Raji (cell line): ENCODE measurements around the gene MYH11.

Experiments
- POLR2A ChIP-seq: IDR thresholded peaks from 2 replicates; pipeline ENCODE4 v1.6.1; 2011; ENCODE audit warnings: low read depth, low read length, control low read depth; ENCODE audit not compliant: insufficient read depth

The MYH11 gene

GRCh38 chr16:15682105-15682570, 174.7 kb downstream of the MYH11 start:
- no peak for TF ChIP-seq POLR2A

DNA sequence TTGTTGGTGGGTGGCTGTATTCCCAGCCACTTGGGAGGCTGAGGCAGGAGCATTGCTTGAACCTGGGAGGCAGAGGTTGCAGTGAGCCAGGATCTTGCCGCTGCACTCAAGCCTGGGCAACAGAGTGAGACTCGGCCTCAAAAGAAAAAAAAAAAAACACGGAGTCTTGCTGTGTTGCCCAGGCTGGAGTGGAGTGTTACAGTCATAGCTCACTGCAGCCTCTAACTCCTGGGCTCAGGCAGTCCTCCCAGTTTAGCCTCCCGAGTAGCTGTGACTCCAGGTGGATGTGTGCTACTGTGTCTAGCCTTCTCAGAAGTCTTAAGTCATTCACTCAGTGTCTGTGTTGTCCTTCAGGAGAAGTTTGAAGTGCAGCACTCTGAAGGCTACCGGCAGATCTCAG, 179.4 kb downstream of the MYH11 start:
- no peak for TF ChIP-seq POLR2A

DNA sequence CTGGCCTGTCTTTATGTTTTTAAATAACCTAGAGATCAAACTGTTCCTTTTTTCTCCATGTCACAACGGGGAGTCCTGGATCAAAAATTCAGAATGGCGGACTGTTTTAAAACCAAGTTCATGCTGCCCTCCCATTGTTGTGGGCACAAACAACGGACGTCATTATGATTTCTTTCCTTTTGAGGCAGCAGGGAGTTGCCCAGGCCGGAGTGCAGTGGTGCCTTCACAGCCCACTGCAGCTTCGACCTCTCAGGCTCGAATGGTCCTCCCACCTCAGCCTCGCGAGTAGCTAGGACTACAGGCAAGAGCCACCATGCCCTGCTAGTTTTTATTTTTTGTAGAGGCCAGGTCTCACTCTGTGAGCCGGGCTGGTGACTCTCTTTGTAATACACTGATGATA, 180.3 kb downstream of the MYH11 start:
- no peak for TF ChIP-seq POLR2A

DNA sequence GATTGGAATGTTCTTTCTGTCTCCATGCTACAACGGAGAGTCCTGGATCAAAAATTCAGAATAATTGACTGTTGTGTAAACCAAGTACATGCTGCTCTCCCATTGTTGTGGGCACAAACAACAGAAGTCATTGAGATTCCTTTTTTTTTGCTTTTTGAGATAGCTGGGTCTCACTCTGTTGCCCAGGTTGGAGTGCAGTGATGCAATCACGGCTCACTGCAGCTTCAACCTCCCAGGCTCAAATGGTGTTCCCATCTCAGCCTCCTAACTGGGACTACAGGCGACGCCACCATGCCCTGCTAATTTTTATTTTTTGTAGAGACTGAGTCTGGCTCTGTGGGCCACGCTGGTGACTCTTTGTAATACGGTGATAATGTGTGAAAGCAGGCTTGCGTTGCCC, 182.3 kb downstream of the MYH11 start:
- TF ChIP-seq POLR2A: no peak

DNA sequence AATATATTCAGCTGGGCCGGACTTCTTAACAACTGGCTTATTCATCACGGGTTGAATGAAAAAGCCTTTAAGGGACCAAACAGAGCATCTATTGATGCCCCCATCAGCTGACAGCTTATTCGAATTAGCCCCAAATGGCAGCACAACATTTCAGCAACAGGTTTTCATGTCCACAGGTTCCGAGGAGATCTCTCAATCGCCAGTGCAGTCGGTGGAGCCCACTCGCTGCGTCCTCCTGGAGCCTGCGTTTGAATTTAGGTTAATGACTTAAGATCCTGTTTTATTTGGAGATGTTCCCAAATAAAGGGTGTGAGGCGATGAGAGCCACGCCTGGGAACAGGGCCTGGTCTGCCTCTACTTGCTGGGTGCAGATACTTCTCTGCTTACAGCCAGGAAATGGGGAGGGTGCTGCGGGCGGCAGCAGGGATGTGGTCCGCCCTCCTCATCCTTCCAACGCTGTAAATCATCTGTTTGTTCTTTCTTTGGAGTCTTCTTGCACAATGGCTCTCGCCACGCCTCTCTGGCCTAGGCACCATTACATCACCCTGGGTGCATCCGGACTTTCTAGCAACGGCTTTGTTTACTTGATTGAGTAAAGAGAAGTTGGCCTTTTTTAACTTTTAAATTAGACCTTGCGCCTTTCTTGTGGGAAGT, 184.2 kb downstream of the MYH11 start:
- TF ChIP-seq POLR2A: no peak

DNA sequence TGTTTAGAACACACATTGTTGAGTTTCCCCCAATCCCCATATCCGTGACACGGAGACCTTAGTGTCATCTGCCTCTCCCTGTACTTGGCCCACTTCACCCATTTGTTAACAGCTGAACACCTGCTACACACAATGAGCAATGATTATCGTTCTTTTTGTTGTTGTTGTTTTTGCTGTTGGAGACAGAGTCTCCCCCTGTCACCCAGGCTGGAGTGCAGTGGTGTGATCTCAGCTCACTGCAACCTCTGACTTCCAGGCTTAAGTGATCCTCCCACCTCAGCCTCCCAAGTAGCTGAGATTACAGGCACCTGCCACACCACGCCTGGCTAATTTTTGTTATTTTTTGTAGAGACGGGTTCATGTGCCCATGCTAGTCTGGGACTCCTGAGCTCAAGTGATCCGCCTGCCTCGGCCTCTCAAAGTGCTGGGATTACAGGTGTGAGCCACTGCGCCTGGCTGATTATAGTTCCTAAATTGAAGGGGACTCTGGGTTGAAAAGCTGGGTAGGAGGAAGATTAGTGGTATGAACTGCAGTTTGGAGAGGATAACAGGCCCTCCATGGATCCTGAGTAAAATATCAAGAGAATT, 185.2 kb downstream of the MYH11 start:
- TF ChIP-seq POLR2A: no peak

DNA sequence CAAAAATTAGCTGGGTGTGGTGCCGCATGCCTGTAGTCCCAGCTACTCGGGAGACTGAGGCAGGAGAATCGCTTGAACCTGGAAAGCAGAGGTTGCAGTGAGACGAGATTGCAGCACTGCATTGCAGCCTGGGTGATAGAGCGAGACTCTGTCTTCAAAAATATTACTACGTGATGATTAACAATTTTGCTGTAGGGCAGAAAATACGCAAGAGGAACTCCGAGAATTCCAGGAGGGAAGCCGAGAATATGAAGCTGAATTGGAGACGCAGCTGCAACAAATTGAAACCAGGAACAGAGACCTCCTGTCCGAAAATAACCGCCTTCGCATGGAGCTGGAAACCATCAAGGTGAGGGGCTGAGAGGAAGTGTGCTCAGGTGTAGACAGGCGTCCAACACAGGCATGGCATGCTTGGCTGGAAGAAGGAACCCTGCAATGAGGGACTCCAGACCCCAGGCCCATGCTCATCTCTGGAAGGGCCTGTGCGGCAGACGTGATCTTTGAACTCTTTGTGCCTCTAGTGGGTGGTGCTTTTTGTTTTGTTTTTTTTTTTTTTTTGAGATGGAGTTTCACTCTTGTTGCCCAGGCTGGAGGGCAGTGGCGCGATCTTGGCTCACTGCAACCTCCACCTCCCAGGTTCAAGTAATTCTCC, 189.6 kb downstream of the MYH11 start:
- no peak for TF ChIP-seq POLR2A

GRCh38 chr16:15665107-15665506, 191.7 kb downstream of the MYH11 start:
- TF ChIP-seq POLR2A: no peak

DNA sequence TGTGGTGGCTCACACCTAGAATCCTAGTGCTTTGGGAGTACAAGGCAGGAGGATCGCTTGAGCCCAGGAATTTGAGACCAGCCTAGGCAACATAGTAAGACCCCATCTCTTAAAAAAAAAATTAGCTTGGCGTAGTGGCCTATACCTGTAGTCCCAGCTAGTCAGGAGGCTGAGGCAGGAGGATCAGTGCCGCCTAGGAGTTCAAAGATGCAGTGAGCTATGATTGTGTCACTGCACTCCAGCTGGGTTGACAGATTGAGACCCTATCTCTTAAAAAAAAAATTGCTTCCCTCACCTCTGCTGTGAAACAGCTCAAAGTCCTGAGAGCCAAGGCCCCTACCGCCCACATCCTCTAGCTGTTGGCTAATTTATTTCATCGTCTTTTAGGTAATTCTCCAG, 196.6 kb downstream of the MYH11 start:
- no peak for TF ChIP-seq POLR2A

DNA sequence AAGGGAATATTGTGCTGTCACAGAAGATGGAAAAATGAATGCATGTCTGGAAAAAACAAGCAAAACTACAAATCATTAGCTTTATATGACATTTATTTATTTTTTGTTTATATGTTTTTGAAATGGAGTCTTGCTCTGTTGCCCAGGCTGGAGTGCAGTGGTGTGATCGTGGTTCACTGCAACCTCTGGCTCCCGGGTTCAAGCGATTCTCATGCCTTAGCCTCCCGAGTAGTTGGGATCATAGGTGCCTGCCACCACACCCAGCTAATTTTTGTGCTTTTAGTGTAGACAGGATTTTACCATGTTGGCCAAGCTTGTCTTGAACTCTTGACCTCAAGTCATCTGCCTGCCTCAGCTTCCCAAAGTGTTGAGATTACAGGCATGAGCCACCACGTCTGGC, 198.3 kb downstream of the MYH11 start:
- TF ChIP-seq POLR2A: no peak

GRCh38 chr16:15658149-15658548, 198.7 kb downstream of the MYH11 start:
- TF ChIP-seq POLR2A: no peak

DNA sequence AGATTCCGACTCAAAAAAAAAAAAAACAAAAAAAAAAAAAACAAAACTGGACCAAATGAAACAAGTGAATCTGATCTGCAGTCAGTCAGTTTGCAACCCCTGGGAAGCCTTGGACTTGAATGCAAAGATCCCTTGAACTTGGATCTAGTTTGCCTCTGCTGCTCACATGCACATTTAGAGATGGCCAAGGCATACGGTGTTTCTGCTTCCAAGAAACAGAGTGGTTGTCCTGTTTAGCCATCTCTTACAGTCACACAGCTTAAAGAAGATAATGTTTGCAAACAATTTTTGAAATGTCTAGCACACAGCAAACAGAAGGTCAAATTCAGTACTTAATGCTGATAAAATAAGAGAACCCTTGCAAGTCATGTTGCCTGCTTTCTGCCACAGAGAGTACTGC, 202.2 kb downstream of the MYH11 start:
- TF ChIP-seq POLR2A: no peak

DNA sequence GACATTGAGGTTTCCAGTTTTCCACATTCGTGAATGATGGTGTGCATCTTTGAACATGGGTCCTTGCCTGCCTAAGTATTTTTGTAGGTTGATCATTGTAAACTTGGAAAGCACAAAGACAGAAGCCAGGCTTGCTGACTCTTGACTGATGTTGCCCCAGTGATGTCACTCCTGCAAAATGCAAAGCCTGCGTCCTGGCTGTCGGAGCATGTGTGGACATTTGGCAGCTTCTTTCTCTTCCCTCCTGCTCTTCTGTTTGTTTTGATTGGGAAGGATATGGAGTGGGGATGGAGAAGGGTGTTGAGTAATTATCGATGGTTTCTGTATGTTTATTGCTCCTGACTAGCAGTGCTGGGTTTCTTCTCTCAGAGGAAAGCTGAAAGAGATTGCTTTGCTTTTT, 203.6 kb downstream of the MYH11 start:
- no peak for TF ChIP-seq POLR2A
